ENCODE data around the gene TEKT2. TPM values are rescaled to one million over a fixed set of nuclear protein-coding genes. Genes with fewer than 3 reads are reported as not detected.

TEKT2 gene
- total RNA-seq, 1 donor from 2014 or later, result not detected

- no peaks in the 10 kb centered on the region for H3K9me3 Mint-ChIP-seq
- intact Hi-C loops (cut with micrococcal nuclease), result loop anchor here (2.0 to 10.0 kb wide), 2 partner anchors 159 to 235 kb away; partner anchors contain the start of gene AGO3
- peaks cover 17% of the 10 kb centered on the region for H3K4me1 Mint-ChIP-seq
- ChIA-PET CTCF (no interaction called here), POLR2A (interaction anchor here (0.5 to 1.5 kb wide), 2 partner anchors 13 to 159 kb away, joined by 5 to 8 read pairs; partner anchors contain the start of gene AGO3)
- H3K4me3 Mint-ChIP-seq, result peak overlapping the region; percentile 89
- ATAC-seq (ENCODE audit: low read depth) (no peak), DNase-seq (no peak)
- TF ChIP-seq CTCF (IDR thresholded peaks at IDR 0.05), result no peak
- peaks cover 16% of the 10 kb centered on the region for H3K27me3 Mint-ChIP-seq
- peaks cover 32% of the 10 kb centered on the region for H3K36me3 Mint-ChIP-seq (ENCODE audit: low read depth)
- peak overlapping the region; percentile 88 for H3K27ac Mint-ChIP-seq
Observed at GRCh38 chr1:36089393-36090121, 5.7 kb downstream of the TEKT2 start.

- intact Hi-C loops (cut with micrococcal nuclease), result no loop called here
- ChIA-PET POLR2A (no interaction called here), CTCF (no interaction called here)
- DNase-seq, result no peak
- Mint-ChIP-seq H3K9me3 (no peaks in the 10 kb centered on the region), H3K4me1 (peaks cover 17% of the 10 kb centered on the region), H3K4me3 (no peak overlapping the region), H3K27me3 (peaks cover 6% of the 10 kb centered on the region), H3K27ac (no peak overlapping the region), H3K36me3 (ENCODE audit: low read depth) (peaks cover 45% of the 10 kb centered on the region)
- TF ChIP-seq CTCF (IDR thresholded peaks at IDR 0.05), result no peak
- no peak for ATAC-seq (ENCODE audit: low read depth)
Observed at GRCh38 chr1:36091141-36091540, 7.2 kb downstream of the TEKT2 start.

GRCh38 chr1:36091698-36092097 is 7.8 kb downstream of the TEKT2 start:
- H3K27ac Mint-ChIP-seq, result no peak overlapping the region
- peaks cover 17% of the 10 kb centered on the region for H3K4me1 Mint-ChIP-seq
- no peak for TF ChIP-seq CTCF (IDR thresholded peaks at IDR 0.05)
- peaks cover 51% of the 10 kb centered on the region for H3K36me3 Mint-ChIP-seq (ENCODE audit: low read depth)
- H3K27me3 Mint-ChIP-seq, result peaks cover under 1% of the 10 kb centered on the region
- peak; percentile 13 for DNase-seq
- H3K4me3 Mint-ChIP-seq, result no peak overlapping the region
- ATAC-seq (ENCODE audit: low read depth), result no peak
- intact Hi-C loops (cut with micrococcal nuclease), result no loop called here
- CTCF ChIA-PET, result no interaction called here
- POLR2A ChIA-PET, result no interaction called here
- H3K9me3 Mint-ChIP-seq, result no peaks in the 10 kb centered on the region

- Mint-ChIP-seq H3K27me3 (no peaks in the 10 kb centered on the region), H3K36me3 (ENCODE audit: low read depth) (peaks cover 52% of the 10 kb centered on the region), H3K9me3 (no peaks in the 10 kb centered on the region), H3K27ac (no peak overlapping the region), H3K4me1 (peaks cover 15% of the 10 kb centered on the region), H3K4me3 (no peak overlapping the region)
- DNase-seq, result peak; percentile 12
- ChIA-PET CTCF (no interaction called here), POLR2A (no interaction called here)
- intact Hi-C loops (cut with micrococcal nuclease), result no loop called here
- ATAC-seq (ENCODE audit: low read depth), result no peak
- no peak for TF ChIP-seq CTCF (IDR thresholded peaks at IDR 0.05)
Observed at GRCh38 chr1:36092166-36092797, 8.4 kb downstream of the TEKT2 start.

- no peak for TF ChIP-seq CTCF (IDR thresholded peaks at IDR 0.05)
- intact Hi-C loops (cut with micrococcal nuclease), result no loop called here
- no peak overlapping the region for H3K4me3 Mint-ChIP-seq
- ATAC-seq (ENCODE audit: low read depth) (no peak), DNase-seq (no peak)
- peaks cover 52% of the 10 kb centered on the region for H3K36me3 Mint-ChIP-seq (ENCODE audit: low read depth)
- CTCF ChIA-PET, result no interaction called here
- H3K27ac Mint-ChIP-seq, result no peak overlapping the region
- H3K9me3 Mint-ChIP-seq, result no peaks in the 10 kb centered on the region
- no peaks in the 10 kb centered on the region for H3K27me3 Mint-ChIP-seq
- H3K4me1 Mint-ChIP-seq, result peaks cover 15% of the 10 kb centered on the region
- POLR2A ChIA-PET, result no interaction called here
Observed at GRCh38 chr1:36092798-36093185, 8.9 kb downstream of the TEKT2 start.

All from activated B cell treated with CpG ODN at 0.5 μM for 24 hours (primary cell).